HEK293T (cell line): ENCODE measurements around the gene CPSF7.

Source experiments
- BHLHE40 ChIP-seq: fragments of 450-650 bp; IDR thresholded peaks from 2 replicates; pipeline ENCODE4 v1.6.1; 2016; ENCODE audit warnings: mild to moderate bottlenecking, moderate library complexity, borderline replicate concordance
- FOXK2 ChIP-seq: fragments of 450-650 bp; IDR thresholded peaks from 2 replicates; pipeline ENCODE4 v1.6.1; 2016; ENCODE audit warnings: mild to moderate bottlenecking
- FOXM1 ChIP-seq: fragments of 450-650 bp; IDR thresholded peaks from 2 replicates; pipeline ENCODE4 v1.6.1; 2017; ENCODE audit warnings: mild to moderate bottlenecking, borderline replicate concordance
- L3MBTL2 ChIP-seq: fragments of 450-650 bp; conservative IDR thresholded peaks from 2 replicates; pipeline ENCODE4 v1.6.1; 2016; ENCODE audit warnings: mild to moderate bottlenecking
- LEF1 ChIP-seq: fragments of 450-650 bp; IDR thresholded peaks from 2 replicates; pipeline ENCODE4 v1.6.1; 2017; ENCODE audit warnings: mild to moderate bottlenecking, borderline replicate concordance
- NFRKB ChIP-seq: fragments of 450-650 bp; IDR thresholded peaks from 2 replicates; pipeline ENCODE4 v1.6.1; 2016; ENCODE audit warnings: mild to moderate bottlenecking, moderate library complexity
- SP1 ChIP-seq: fragments of 450-650 bp; IDR thresholded peaks from 2 replicates; pipeline ENCODE4 v1.6.1; 2017
- TARDBP ChIP-seq: fragments of 450-650 bp; IDR thresholded peaks from 2 replicates; pipeline ENCODE4 v1.6.1; 2016

GRCh38 chr11:61474013-61474643 is 44.4 kb upstream of the CPSF7 start:
- TF ChIP-seq FOXM1 (no peak), FOXK2 (no peak), LEF1 (no peak), L3MBTL2 (no peak), SP1 (no peak), BHLHE40 (no peak), TARDBP (no peak), NFRKB (no peak)
